HEK293 (cell line): ENCODE data around the gene REC8.

ENCODE experiments used
- BCL11B ChIP-seq: fragments of 450-650 bp; formaldehyde crosslinking; IDR thresholded peaks from 2 replicates; pipeline ENCODE4 v1.5.1; 2016; ENCODE audit warnings: low read depth, missing biosample characterization, missing genetic modification characterization
- EGR2 ChIP-seq: fragments of 450-650 bp; formaldehyde crosslinking; IDR thresholded peaks from 2 replicates; pipeline ENCODE4 v1.5.1; 2016; ENCODE audit warnings: low read depth, missing biosample characterization, missing genetic modification characterization
- GLIS2 ChIP-seq: fragments of 450-650 bp; formaldehyde crosslinking; IDR thresholded peaks from 2 replicates; pipeline ENCODE4 v1.5.1; 2016; ENCODE audit warnings: missing biosample characterization, missing genetic modification characterization
- HOXD13 ChIP-seq: sonication (generic); formaldehyde crosslinking; IDR thresholded peaks from 2 replicates; pipeline ENCODE4 v1.8.0; 2022; ENCODE audit warnings: missing genetic modification reagents, borderline replicate concordance
- KLF10 ChIP-seq: fragments of 450-650 bp; IDR thresholded peaks from 2 replicates; pipeline ENCODE4 v1.5.1; 2018; ENCODE audit warnings: missing biosample characterization, mild to moderate bottlenecking, missing genetic modification characterization
- KLF16 ChIP-seq: fragments of 450-650 bp; formaldehyde crosslinking; IDR thresholded peaks from 2 replicates; pipeline ENCODE4 v1.5.1; 2017; ENCODE audit warnings: missing biosample characterization, missing genetic modification characterization
- KLF17 ChIP-seq: fragments of 450-650 bp; formaldehyde crosslinking; IDR thresholded peaks from 2 replicates; pipeline ENCODE4 v1.5.1; 2016; ENCODE audit warnings: missing biosample characterization, missing genetic modification characterization
- KLF7 ChIP-seq: fragments of 450-650 bp; formaldehyde crosslinking; IDR thresholded peaks from 2 replicates; pipeline ENCODE4 v1.5.1; 2016; ENCODE audit warnings: missing biosample characterization, missing genetic modification characterization, borderline replicate concordance
- KLF9 ChIP-seq: fragments of 450-650 bp; formaldehyde crosslinking; IDR thresholded peaks from 2 replicates; pipeline ENCODE4 v1.5.1; 2016; ENCODE audit warnings: missing biosample characterization, missing genetic modification characterization, low read depth
- OVOL3 ChIP-seq: fragments of 450-650 bp; formaldehyde crosslinking; IDR thresholded peaks from 2 replicates; pipeline ENCODE4 v1.5.1; 2016; ENCODE audit warnings: missing biosample characterization, missing genetic modification characterization
- SALL2 ChIP-seq: fragments of 450-650 bp; formaldehyde crosslinking; IDR thresholded peaks from 2 replicates; pipeline ENCODE4 v1.5.0; 2017; ENCODE audit warnings: missing biosample characterization, mild to moderate bottlenecking, missing genetic modification characterization, borderline replicate concordance
- WT1 ChIP-seq: fragments of 450-650 bp; formaldehyde crosslinking; IDR thresholded peaks from 2 replicates; pipeline ENCODE4 v1.5.1; 2016; ENCODE audit warnings: missing biosample characterization, missing genetic modification characterization
- ZBTB11 ChIP-seq: fragments of 450-650 bp; formaldehyde crosslinking; conservative IDR thresholded peaks from 2 replicates; pipeline ENCODE4 v1.5.1; 2016; ENCODE audit warnings: low read depth, missing biosample characterization, missing genetic modification characterization
- ZBTB17 ChIP-seq: fragments of 450-650 bp; formaldehyde crosslinking; IDR thresholded peaks from 2 replicates; pipeline ENCODE4 v1.5.1; 2016; ENCODE audit warnings: missing biosample characterization, missing genetic modification characterization
- ZBTB20 ChIP-seq: fragments of 450-650 bp; formaldehyde crosslinking; IDR thresholded peaks from 2 replicates; pipeline ENCODE4 v1.5.1; 2016; ENCODE audit warnings: missing biosample characterization, missing genetic modification characterization
- ZNF140 ChIP-seq: fragments of 450-650 bp; formaldehyde crosslinking; IDR thresholded peaks from 2 replicates; pipeline ENCODE4 v1.5.1; 2016; ENCODE audit warnings: missing biosample characterization, missing genetic modification characterization
- ZNF174 ChIP-seq: fragments of 450-650 bp; formaldehyde crosslinking; IDR thresholded peaks from 2 replicates; pipeline ENCODE4 v1.5.0; 2017; ENCODE audit warnings: missing biosample characterization, mild to moderate bottlenecking, missing genetic modification characterization
- ZNF391 ChIP-seq: fragments of 450-650 bp; formaldehyde crosslinking; IDR thresholded peaks from 2 replicates; pipeline ENCODE4 v1.5.1; 2016; ENCODE audit warnings: low read depth, missing biosample characterization, missing genetic modification characterization, borderline replicate concordance
- ZNF394 ChIP-seq: fragments of 450-650 bp; formaldehyde crosslinking; IDR thresholded peaks from 2 replicates; pipeline ENCODE4 v1.5.1; 2016; ENCODE audit warnings: missing biosample characterization, missing genetic modification characterization, mild to moderate bottlenecking, moderate library complexity, borderline replicate concordance
- ZNF473 ChIP-seq: fragments of 450-650 bp; formaldehyde crosslinking; IDR thresholded peaks from 2 replicates; pipeline ENCODE4 v1.5.1; 2017; ENCODE audit warnings: missing biosample characterization, missing genetic modification characterization
- ZNF501 ChIP-seq: fragments of 450-650 bp; formaldehyde crosslinking; IDR thresholded peaks from 2 replicates; pipeline ENCODE4 v1.5.1; 2016; ENCODE audit warnings: missing biosample characterization, missing genetic modification characterization
- ZNF561 ChIP-seq: fragments of 450-650 bp; IDR thresholded peaks from 2 replicates; pipeline ENCODE4 v1.5.1; 2018; ENCODE audit warnings: missing biosample characterization, missing genetic modification characterization, borderline replicate concordance
- ZNF600 ChIP-seq: fragments of 450-650 bp; formaldehyde crosslinking; IDR thresholded peaks from 2 replicates; pipeline ENCODE4 v1.5.1; 2016; ENCODE audit warnings: missing biosample characterization, missing genetic modification characterization
- ZNF610 ChIP-seq: fragments of 450-650 bp; formaldehyde crosslinking; IDR thresholded peaks from 2 replicates; pipeline ENCODE4 v1.5.1; 2016; ENCODE audit warnings: missing biosample characterization, missing genetic modification characterization, borderline replicate concordance
- ZNF623 ChIP-seq: fragments of 450-650 bp; formaldehyde crosslinking; IDR thresholded peaks from 2 replicates; pipeline ENCODE4 v1.5.1; 2016; ENCODE audit warnings: missing biosample characterization, missing genetic modification characterization
- ZNF624 ChIP-seq: fragments of 450-650 bp; formaldehyde crosslinking; IDR thresholded peaks from 2 replicates; pipeline ENCODE4 v1.5.1; 2017; ENCODE audit warnings: missing biosample characterization, missing genetic modification characterization
- ZNF629 ChIP-seq: fragments of 450-650 bp; formaldehyde crosslinking; IDR thresholded peaks from 2 replicates; pipeline ENCODE4 v1.5.1; 2017; ENCODE audit warnings: missing biosample characterization, missing genetic modification characterization
- ZNF677 ChIP-seq: fragments of 450-650 bp; IDR thresholded peaks from 2 replicates; pipeline ENCODE4 v1.5.0; 2018; ENCODE audit warnings: missing biosample characterization, mild to moderate bottlenecking, missing genetic modification characterization, moderate library complexity
- ZNF747 ChIP-seq: fragments of 450-650 bp; formaldehyde crosslinking; IDR thresholded peaks from 2 replicates; pipeline ENCODE4 v1.5.1; 2016; ENCODE audit warnings: missing biosample characterization, missing genetic modification characterization
- ZNF792 ChIP-seq: fragments of 450-650 bp; formaldehyde crosslinking; IDR thresholded peaks from 2 replicates; pipeline ENCODE4 v1.5.1; 2016; ENCODE audit warnings: missing biosample characterization, missing genetic modification characterization
- ZSCAN23 ChIP-seq: fragments of 450-650 bp; formaldehyde crosslinking; IDR thresholded peaks from 2 replicates; pipeline ENCODE4 v1.5.1; 2016; ENCODE audit warnings: missing biosample characterization, missing genetic modification characterization
- TF ChIP-seq, protein P1 (sequence below): fragments of 450-650 bp; formaldehyde crosslinking; optimal IDR thresholded peaks from 2 replicates; pipeline ENCODE3; 2016; ENCODE audit warnings: missing biosample characterization, mild to moderate bottlenecking, missing genetic modification characterization
- TF ChIP-seq, protein P2 (sequence below): fragments of 450-650 bp; formaldehyde crosslinking; IDR thresholded peaks from 2 replicates; pipeline ENCODE4 v1.5.1; 2016; ENCODE audit warnings: missing biosample characterization, missing genetic modification characterization

REC8 gene

GRCh38 chr14:24141097-24141880 lies 30.6 kb upstream of the REC8 start, which contains the start of gene EMC9 (continued):
- TF ChIP-seq ZNF677 (tag by site-specific recombination): no peak
- TF ChIP-seq ZBTB11: peak; percentile 31; the same call in 1 of the 2 replicates
- TF ChIP-seq ZNF610: 0 out of 2 replicates have a peak, but pooled peaks have one; percentile 76
- no peak for TF ChIP-seq ZNF174
- peak; percentile 53; the same call in 1 of the 2 replicates for TF ChIP-seq OVOL3 (tag by site-specific recombination)
- peak; percentile 60 for TF ChIP-seq KLF9 (tag by site-specific recombination)
- TF ChIP-seq EGR2: peak; percentile 41; the same call in 1 of the 2 replicates
- TF ChIP-seq, protein P1, sequence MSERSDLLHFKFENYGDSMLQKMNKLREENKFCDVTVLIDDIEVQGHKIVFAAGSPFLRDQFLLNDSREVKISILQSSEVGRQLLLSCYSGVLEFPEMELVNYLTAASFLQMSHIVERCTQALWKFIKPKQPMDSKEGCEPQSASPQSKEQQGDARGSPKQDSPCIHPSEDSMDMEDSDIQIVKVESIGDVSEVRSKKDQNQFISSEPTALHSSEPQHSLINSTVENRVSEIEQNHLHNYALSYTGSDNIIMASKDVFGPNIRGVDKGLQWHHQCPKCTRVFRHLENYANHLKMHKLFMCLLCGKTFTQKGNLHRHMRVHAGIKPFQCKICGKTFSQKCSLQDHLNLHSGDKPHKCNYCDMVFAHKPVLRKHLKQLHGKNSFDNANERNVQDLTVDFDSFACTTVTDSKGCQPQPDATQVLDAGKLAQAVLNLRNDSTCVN (tag by site-specific recombination): peak; percentile 84
- peak; percentile 18; the same call in 1 of the 2 replicates for TF ChIP-seq ZNF629
- TF ChIP-seq ZNF600 (tag by site-specific recombination): peak; percentile 84
- TF ChIP-seq ZNF394 (tag by site-specific recombination): peak; percentile 51; the same call in 1 of the 2 replicates
- TF ChIP-seq ZNF140 (tag by site-specific recombination): no peak
- TF ChIP-seq, protein P2, sequence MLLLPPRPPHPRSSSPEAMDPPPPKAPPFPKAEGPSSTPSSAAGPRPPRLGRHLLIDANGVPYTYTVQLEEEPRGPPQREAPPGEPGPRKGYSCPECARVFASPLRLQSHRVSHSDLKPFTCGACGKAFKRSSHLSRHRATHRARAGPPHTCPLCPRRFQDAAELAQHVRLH: 0 out of 2 replicates have a peak, but pooled peaks have one; percentile 24
- no peak for TF ChIP-seq ZNF747 (tag by site-specific recombination)
- TF ChIP-seq KLF17 (tag by site-specific recombination): peak; percentile 91
- TF ChIP-seq ZBTB20 (tag by site-specific recombination): peak; percentile 81
- peak; percentile 80; the same call in 1 of the 2 replicates for TF ChIP-seq KLF7 (tag by site-specific recombination)
- TF ChIP-seq ZNF501 (tag by site-specific recombination): peak; percentile 88
- no peak for TF ChIP-seq ZNF624 (tag by site-specific recombination)
- TF ChIP-seq SALL2 (tag by site-specific recombination): no peak
- TF ChIP-seq BCL11B (tag by site-specific recombination): peak; percentile 73; the same call in 1 of the 2 replicates
- TF ChIP-seq KLF10: peak; percentile 32
- peak; percentile 91 for TF ChIP-seq GLIS2 (tag by site-specific recombination)
- peak; percentile 99 for TF ChIP-seq ZBTB17 (tag by site-specific recombination)
- TF ChIP-seq ZSCAN23 (tag by site-specific recombination): peak; percentile 92; the same call in 1 of the 2 replicates
- TF ChIP-seq WT1 (tag by site-specific recombination): 0 out of 2 replicates have a peak, but pooled peaks have one; percentile 34
- TF ChIP-seq ZNF561 (tag by site-specific recombination): peak; percentile 77; the same call in 1 of the 2 replicates
- TF ChIP-seq ZNF391: peak; percentile 92; the same call in 1 of the 2 replicates
- TF ChIP-seq ZNF623 (tag by site-specific recombination): peak; percentile 36; the same call in 1 of the 2 replicates
- TF ChIP-seq ZNF473 (tag by site-specific recombination): no peak
- TF ChIP-seq ZNF792 (tag by site-specific recombination): no peak; the same call in 1 of the 2 replicates
- TF ChIP-seq HOXD13 (CRISPR knock-in tag): no peak
- TF ChIP-seq KLF16 (tag by site-specific recombination): peak; percentile 94
